Measurements from ENCODE around the gene MMEL1.
"Not testable (repeated sequence)": the region's sequence is repeated elsewhere in the genome, so short reads cannot be mapped to it uniquely, and the experiment has no call there.

The MMEL1 gene

GRCh38 chr1:2554621-2555387, 78.0 kb downstream of the MMEL1 start:
- DNase-seq: peak; percentile 29 to 70 (median 57)

GRCh38 chr1:2553871-2554620, 78.8 kb downstream of the MMEL1 start:
- DNase-seq: no peak

- DNase-seq: not testable (repeated sequence)
Observed at GRCh38 chr1:2553076-2553475, 79.7 kb downstream of the MMEL1 start.

GRCh38 chr1:2552189-2552588, 80.6 kb downstream of the MMEL1 start:
- DNase-seq: no peak

- DNase-seq: not testable (repeated sequence)
Observed at GRCh38 chr1:2551544-2551943, 81.3 kb downstream of the MMEL1 start.

GRCh38 chr1:2550309-2550861, 82.4 kb downstream of the MMEL1 start:
- not testable (repeated sequence) for DNase-seq

- DNase-seq: not testable (repeated sequence)
Observed at GRCh38 chr1:2549367-2550029, 83.3 kb downstream of the MMEL1 start.

GRCh38 chr1:2548068-2548589, 84.7 kb downstream of the MMEL1 start:
- peak; percentile 51 to 78 (median 70) for DNase-seq

- peak; percentile 39 to 70 (median 58) for DNase-seq
Observed at GRCh38 chr1:2547210-2548067, 85.4 kb downstream of the MMEL1 start.

- DNase-seq: peak; percentile 78 to 85 (median 82)
Observed at GRCh38 chr1:2546515-2547209, 86.2 kb downstream of the MMEL1 start.

- peak; percentile 84 to 93 (median 90) for DNase-seq
Observed at GRCh38 chr1:2545754-2546514, 86.9 kb downstream of the MMEL1 start.

- DNase-seq: peak in 1 of 6 experiments; percentile 33
Observed at GRCh38 chr1:2544875-2545640, 87.8 kb downstream of the MMEL1 start.

GRCh38 chr1:2544093-2544874, 88.5 kb downstream of the MMEL1 start:
- peak in 1 of 6 experiments; percentile 27 for DNase-seq

- DNase-seq: peak in 4 of 6 experiments; percentile 30 to 64 (median 54)
Observed at GRCh38 chr1:2543543-2544092, 89.2 kb downstream of the MMEL1 start.

GRCh38 chr1:2542246-2542915, 90.4 kb downstream of the MMEL1 start:
- DNase-seq: no peak

- no peak for DNase-seq
Observed at GRCh38 chr1:2541619-2542245, 91.1 kb downstream of the MMEL1 start.

- no peak for DNase-seq
Observed at GRCh38 chr1:2540816-2541492, 91.9 kb downstream of the MMEL1 start.
